ENCODE data around the gene FOXO3. TPM values are rescaled to one million over a fixed set of nuclear protein-coding genes. Genes with fewer than 3 reads are reported as not detected.

Gene FOXO3
- total and polyA plus RNA-seq, 2 of the 13 experiments (the other 11 are each of a cell fraction or from before 2014, with no cell fraction given): 16.0 to 22.5 TPM

DNA sequence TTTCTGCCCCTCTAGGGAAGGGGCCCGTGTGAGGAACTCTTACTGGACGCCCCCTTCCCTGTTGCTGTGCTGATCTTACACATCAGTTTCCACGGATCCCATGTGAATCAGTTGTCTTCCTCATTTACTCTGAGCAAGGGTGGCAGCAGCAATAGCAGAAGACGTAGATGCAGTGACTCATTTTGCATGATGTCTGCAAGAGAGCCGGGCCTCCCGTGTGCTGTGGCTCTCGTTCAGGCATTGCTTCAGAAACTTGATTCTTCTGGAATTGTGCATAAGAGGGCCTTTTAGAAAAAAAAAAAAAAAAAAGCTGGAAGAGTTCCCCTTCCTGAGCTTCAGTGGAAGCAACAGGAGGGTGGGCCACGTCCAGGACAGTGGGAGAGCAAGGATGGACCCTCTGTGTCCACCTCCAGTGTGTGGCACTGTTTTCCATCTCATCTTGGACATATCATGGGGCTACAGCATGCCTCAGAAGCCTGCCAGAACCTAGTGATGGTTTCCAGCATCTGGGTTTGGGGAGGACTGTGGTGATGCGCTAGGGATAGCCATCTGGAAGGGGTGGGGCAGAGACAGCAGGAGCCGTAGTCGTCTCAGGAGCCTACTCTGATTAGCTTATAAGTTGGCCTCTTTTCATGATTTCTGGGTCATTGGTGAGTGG, 62.1 kb downstream of the FOXO3 start:
- H3K4me1 ChIP-seq (ENCODE audit: insufficient read depth, low read length): peaks cover 21% of the 10 kb centered on the region
- no peak overlapping the region for H2AFZ ChIP-seq (ENCODE audit: low read length)
- H3K79me2 ChIP-seq (ENCODE audit: insufficient read depth, low read length): peaks cover 91% of the 10 kb centered on the region
- ChIA-PET CTCF (ENCODE audit: low intra/inter-chr PET ratio, low total read pairs) (no interaction called here), POLR2A (no interaction called here)
- H3K36me3 ChIP-seq (replicated peaks in 1 of 2; ENCODE audit: control insufficient read depth in 1 of 2, insufficient read depth in 2 of 2, low read length in 2 of 2): peaks cover 2 to 11% of the 10 kb centered on the region in 2 experiments; a peak in 2 of 5 replicates
- no TSS peak for BruUV-seq (replicated peaks)
- in situ Hi-C loops (cut with HindIII; ENCODE audit: extremely low pct_ligation_motif_present, low pct_unique_long_range_greater_than_20kb) (no loop called here), intact Hi-C loops (cut with micrococcal nuclease; ENCODE audit: unreplicated experiment) (no loop called here)
- H3K4me2 ChIP-seq (ENCODE audit: low read depth, low read length): no peak overlapping the region
- no peak overlapping the region for H3K9ac ChIP-seq (ENCODE audit: insufficient read depth, low read depth, low read length)
- no peak overlapping the region for H3K27ac ChIP-seq (ENCODE audit: extremely low read length, insufficient read depth, low read length)
- no peak for FAIRE-seq
- no peaks in the 10 kb centered on the region for H3K9me3 ChIP-seq (ENCODE audit: low read length)
- no peak for DNase-seq (ENCODE audit: low spot score)
- H4K20me1 ChIP-seq (ENCODE audit: insufficient read depth, low read length): peaks cover 53% of the 10 kb centered on the region
- no peak overlapping the region for H3K4me3 ChIP-seq (replicated peaks in 1 of 3; ENCODE audit: insufficient read depth in 1 of 3, low read depth in 2 of 3, low read length in 3 of 3)
- WGBS (ENCODE audit: low lambda C conversion rate): 95% methylated on average over 9 of the region's 11 CpGs
- TF ChIP-seq, protein P1, sequence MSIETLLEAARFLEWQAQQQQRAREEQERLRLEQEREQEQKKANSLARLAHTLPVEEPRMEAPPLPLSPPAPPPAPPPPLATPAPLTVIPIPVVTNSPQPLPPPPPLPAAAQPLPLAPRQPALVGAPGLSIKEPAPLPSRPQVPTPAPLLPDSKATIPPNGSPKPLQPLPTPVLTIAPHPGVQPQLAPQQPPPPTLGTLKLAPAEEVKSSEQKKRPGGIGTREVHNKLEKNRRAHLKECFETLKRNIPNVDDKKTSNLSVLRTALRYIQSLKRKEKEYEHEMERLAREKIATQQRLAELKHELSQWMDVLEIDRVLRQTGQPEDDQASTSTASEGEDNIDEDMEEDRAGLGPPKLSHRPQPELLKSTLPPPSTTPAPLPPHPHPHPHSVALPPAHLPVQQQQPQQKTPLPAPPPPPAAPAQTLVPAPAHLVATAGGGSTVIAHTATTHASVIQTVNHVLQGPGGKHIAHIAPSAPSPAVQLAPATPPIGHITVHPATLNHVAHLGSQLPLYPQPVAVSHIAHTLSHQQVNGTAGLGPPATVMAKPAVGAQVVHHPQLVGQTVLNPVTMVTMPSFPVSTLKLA (IDR thresholded peaks at IDR 0.05): no peak
- TF ChIP-seq, protein P2, sequence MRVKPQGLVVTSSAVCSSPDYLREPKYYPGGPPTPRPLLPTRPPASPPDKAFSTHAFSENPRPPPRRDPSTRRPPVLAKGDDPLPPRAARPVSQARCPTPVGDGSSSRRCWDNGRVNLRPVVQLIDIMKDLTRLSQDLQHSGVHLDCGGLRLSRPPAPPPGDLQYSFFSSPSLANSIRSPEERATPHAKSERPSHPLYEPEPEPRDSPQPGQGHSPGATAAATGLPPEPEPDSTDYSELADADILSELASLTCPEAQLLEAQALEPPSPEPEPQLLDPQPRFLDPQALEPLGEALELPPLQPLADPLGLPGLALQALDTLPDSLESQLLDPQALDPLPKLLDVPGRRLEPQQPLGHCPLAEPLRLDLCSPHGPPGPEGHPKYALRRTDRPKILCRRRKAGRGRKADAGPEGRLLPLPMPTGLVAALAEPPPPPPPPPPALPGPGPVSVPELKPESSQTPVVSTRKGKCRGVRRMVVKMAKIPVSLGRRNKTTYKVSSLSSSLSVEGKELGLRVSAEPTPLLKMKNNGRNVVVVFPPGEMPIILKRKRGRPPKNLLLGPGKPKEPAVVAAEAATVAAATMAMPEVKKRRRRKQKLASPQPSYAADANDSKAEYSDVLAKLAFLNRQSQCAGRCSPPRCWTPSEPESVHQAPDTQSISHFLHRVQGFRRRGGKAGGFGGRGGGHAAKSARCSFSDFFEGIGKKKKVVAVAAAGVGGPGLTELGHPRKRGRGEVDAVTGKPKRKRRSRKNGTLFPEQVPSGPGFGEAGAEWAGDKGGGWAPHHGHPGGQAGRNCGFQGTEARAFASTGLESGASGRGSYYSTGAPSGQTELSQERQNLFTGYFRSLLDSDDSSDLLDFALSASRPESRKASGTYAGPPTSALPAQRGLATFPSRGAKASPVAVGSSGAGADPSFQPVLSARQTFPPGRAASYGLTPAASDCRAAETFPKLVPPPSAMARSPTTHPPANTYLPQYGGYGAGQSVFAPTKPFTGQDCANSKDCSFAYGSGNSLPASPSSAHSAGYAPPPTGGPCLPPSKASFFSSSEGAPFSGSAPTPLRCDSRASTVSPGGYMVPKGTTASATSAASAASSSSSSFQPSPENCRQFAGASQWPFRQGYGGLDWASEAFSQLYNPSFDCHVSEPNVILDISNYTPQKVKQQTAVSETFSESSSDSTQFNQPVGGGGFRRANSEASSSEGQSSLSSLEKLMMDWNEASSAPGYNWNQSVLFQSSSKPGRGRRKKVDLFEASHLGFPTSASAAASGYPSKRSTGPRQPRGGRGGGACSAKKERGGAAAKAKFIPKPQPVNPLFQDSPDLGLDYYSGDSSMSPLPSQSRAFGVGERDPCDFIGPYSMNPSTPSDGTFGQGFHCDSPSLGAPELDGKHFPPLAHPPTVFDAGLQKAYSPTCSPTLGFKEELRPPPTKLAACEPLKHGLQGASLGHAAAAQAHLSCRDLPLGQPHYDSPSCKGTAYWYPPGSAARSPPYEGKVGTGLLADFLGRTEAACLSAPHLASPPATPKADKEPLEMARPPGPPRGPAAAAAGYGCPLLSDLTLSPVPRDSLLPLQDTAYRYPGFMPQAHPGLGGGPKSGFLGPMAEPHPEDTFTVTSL (CRISPR knock-in tag; IDR thresholded peaks at IDR 0.05; ENCODE audit: borderline replicate concordance): no peak
- TF ChIP-seq, protein P3, sequence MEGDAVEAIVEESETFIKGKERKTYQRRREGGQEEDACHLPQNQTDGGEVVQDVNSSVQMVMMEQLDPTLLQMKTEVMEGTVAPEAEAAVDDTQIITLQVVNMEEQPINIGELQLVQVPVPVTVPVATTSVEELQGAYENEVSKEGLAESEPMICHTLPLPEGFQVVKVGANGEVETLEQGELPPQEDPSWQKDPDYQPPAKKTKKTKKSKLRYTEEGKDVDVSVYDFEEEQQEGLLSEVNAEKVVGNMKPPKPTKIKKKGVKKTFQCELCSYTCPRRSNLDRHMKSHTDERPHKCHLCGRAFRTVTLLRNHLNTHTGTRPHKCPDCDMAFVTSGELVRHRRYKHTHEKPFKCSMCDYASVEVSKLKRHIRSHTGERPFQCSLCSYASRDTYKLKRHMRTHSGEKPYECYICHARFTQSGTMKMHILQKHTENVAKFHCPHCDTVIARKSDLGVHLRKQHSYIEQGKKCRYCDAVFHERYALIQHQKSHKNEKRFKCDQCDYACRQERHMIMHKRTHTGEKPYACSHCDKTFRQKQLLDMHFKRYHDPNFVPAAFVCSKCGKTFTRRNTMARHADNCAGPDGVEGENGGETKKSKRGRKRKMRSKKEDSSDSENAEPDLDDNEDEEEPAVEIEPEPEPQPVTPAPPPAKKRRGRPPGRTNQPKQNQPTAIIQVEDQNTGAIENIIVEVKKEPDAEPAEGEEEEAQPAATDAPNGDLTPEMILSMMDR (CRISPR knock-in tag; IDR thresholded peaks at IDR 0.05): peak; percentile 25; the same call in 1 of the 2 replicates
- TF ChIP-seq ZSCAN21 (CRISPR knock-in tag; IDR thresholded peaks at IDR 0.05; ENCODE audit: borderline replicate concordance) (no peak), STAG1 (CRISPR knock-in tag; IDR thresholded peaks at IDR 0.05) (peak; percentile 45)
- no peaks in the 10 kb centered on the region for H3K27me3 ChIP-seq (ENCODE audit: control insufficient read depth in 1 of 2, insufficient read depth in 2 of 2, low read length in 2 of 2)
- peak; percentile 55 for ATAC-seq
